Measurements from ENCODE around the gene PEX16.

DNA sequence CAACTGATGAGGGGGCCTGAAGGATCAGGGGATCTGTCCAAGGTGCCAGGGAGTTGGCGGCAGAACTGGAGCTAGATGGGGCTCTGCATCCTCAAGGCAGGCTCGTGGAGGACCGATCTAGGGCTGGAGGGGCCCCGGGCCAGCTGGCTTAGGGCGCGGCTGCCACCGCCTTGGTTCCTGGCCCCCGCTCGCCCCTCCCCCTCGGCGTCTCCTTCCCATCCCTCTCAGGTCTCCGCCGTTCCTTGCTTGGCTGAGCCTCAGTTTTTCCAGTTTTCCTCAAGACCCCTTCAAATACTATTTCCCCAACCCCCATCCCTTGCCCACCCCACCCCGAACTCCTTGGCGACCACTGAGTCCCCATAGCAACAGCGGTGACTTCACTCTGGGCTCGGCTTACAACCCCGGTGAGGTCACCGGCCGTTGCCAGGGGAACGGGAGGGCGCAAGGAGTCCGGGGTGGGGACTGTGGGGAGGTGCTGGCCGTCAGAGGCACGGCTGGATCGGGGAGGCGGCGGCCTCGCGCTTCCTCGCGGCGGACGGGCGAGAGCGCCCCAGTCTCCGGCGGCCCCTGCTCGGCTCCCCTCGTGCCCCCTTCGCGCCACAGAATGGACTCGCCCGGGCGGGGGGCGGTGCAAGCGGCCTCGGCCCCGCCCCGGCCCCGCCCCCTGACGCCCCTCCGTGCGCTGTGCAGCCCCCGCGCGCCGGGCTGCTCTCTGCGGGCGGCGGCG, 18.1 kb downstream of the PEX16 start:
- no peak for TF ChIP-seq FOXP2 (optimal IDR thresholded peaks at IDR 0.05; ENCODE audit: borderline replicate concordance, extremely low read depth, extremely low read length, insufficient read depth)
- no peak for TF ChIP-seq POLR2AphosphoS5 (IDR thresholded peaks at IDR 0.05; ENCODE audit: low read depth, low read length)
